K562 (cell line): Measurements from ENCODE around the gene DIP2C. TPM values are rescaled to one million over a fixed set of nuclear protein-coding genes. Genes with fewer than 3 reads are reported as not detected.
A peak's percentile ranks its signal among the peaks of the same experiment; 100 is the strongest.

ENCODE experiments used
- ATAC-seq: fragments of 200-7000 bp; cut with Tn5 transposase; 3 replicates; pipeline ENCODE4 v1.9.1; 2020; ENCODE audit warnings: moderate library complexity
- BruUV-seq: library from RNA; stranded (reverse); fragments of 400-500 nt; replicated peaks from 2 replicates; lab custom pipeline; 2021; lab: Mats Ljungman, UMichigan
- CTCF ChIA-PET: fragments of 300-600 bp; formaldehyde crosslinking; extraction: SDS; loops from one replicate; lab custom pipeline; 2021; ENCODE audit warnings: low intra/inter-chr PET ratio; lab: Yijun Ruan, JAX
- POLR2A ChIA-PET: fragments of 300-600, 350-650 bp; sonication (Branson Sonifier 250); formaldehyde crosslinking; extraction: SDS; loops from one replicate; lab custom pipeline; 2021; ENCODE audit warnings: antibody characterized with exemption, inconsistent platforms; lab: Yijun Ruan, JAX
- DNase-seq, 4 experiments: peaks; one replicate each; pipeline versions ENCODE4 v3.0.0 to v3.0.0-alpha.2; 2011 to 2018; ENCODE audit warnings: low spot score in 3 of 4, mixed read lengths in 3 of 4; ENCODE audit errors: extremely low read depth in 1 of 4
- FAIRE-seq: peaks from 2 replicates; lab custom pipeline; 2011; peaks lifted over from hg19 to GRCh38; lab: Jason Lieb, UNC
- H2AFZ ChIP-seq: 2 replicates; pipeline ENCODE4 v1.6.0; 2011; ENCODE audit warnings: low read depth, low read length, control low read depth, inconsistent platforms
- H3K27ac ChIP-seq: fragments of 200-600 bp; 3 replicates; pipeline ENCODE4 v1.8.0; 2011; ENCODE audit warnings: low read depth, mild to moderate bottlenecking, control low read depth, inconsistent platforms, low read length, moderate library complexity, mixed read lengths; ENCODE audit errors: extremely low read depth
- H3K27me3 ChIP-seq, 2 experiments: fragments of 300-600 bp in 1 of 2; 2 replicates in 1 of 2; 3 replicates in 1 of 2; pipeline versions ENCODE4 v1.6.0 to v1.8.0; 2011; ENCODE audit warnings: inconsistent platforms in 2 of 2, low read length in 2 of 2, mild to moderate bottlenecking in 1 of 2, mixed read lengths in 1 of 2, moderate library complexity in 1 of 2; ENCODE audit not compliant: control insufficient read depth in 2 of 2, insufficient read depth in 2 of 2
- H3K36me3 ChIP-seq: fragments of 300-600 bp; 3 replicates; pipeline ENCODE4 v1.8.0; 2011; ENCODE audit warnings: mild to moderate bottlenecking, low read length, inconsistent platforms; ENCODE audit not compliant: control insufficient read depth, insufficient read depth
- H3K4me1 ChIP-seq, 2 experiments: fragments of 200-600 bp in 1 of 2; replicated peaks in 1 of 2; 2 replicates in 1 of 2; 3 replicates in 1 of 2; pipeline versions ENCODE4 v1.5.1 to v1.8.0; 2011; ENCODE audit warnings: inconsistent platforms in 2 of 2, low read length in 2 of 2, mild to moderate bottlenecking in 1 of 2, mixed read lengths in 1 of 2, moderate library complexity in 1 of 2; ENCODE audit not compliant: control insufficient read depth in 2 of 2, insufficient read depth in 2 of 2
- H3K4me2 ChIP-seq: 2 replicates; pipeline ENCODE4 v1.6.1; 2011; ENCODE audit warnings: low read length, control low read depth, inconsistent platforms, mixed read lengths; ENCODE audit not compliant: insufficient read depth
- H3K4me3 ChIP-seq: fragments of 200-600 bp; sonication (generic), shearing (Covaris generic); 2 replicates; pipeline ENCODE4 v1.5.1; 2016; ENCODE audit warnings: control low read depth, inconsistent platforms
- H3K79me2 ChIP-seq: fragments of 200-600 bp; 3 replicates; pipeline ENCODE4 v1.8.0; 2011; ENCODE audit warnings: low read length, inconsistent platforms; ENCODE audit not compliant: control insufficient read depth, insufficient read depth
- H3K9ac ChIP-seq, 2 experiments: 2 replicates each; pipeline versions ENCODE4 v1.6.0 to v1.6.1; 2011; ENCODE audit warnings: low read depth in 2 of 2, low read length in 2 of 2, control low read depth in 1 of 2, inconsistent platforms in 1 of 2, mild to moderate bottlenecking in 1 of 2, mixed read lengths in 1 of 2; ENCODE audit not compliant: insufficient read depth in 1 of 2
- H3K9me1 ChIP-seq: one replicate; pipeline ENCODE4 v1.6.0; 2011; ENCODE audit warnings: inconsistent platforms, mild to moderate bottlenecking, low read length, moderate library complexity; ENCODE audit not compliant: control insufficient read depth, insufficient read depth
- H3K9me3 ChIP-seq: replicated peaks from 2 replicates; pipeline ENCODE4 v1.5.1; 2011; ENCODE audit warnings: low read depth, low read length, inconsistent platforms; ENCODE audit not compliant: control insufficient read depth, insufficient read depth
- H4K20me1 ChIP-seq: replicated peaks from 2 replicates; pipeline ENCODE4 v1.6.1; 2011; ENCODE audit warnings: low read length, inconsistent platforms, mixed read lengths; ENCODE audit not compliant: control insufficient read depth, insufficient read depth
- ESRRA ChIP-seq: fragments of 450-650 bp; IDR thresholded peaks from 2 replicates; pipeline ENCODE4 v1.6.1; 2014; ENCODE audit warnings: low read depth, mild to moderate bottlenecking, moderate library complexity, borderline replicate concordance
- FUS ChIP-seq: fragments of 200-400 bp; formaldehyde crosslinking; optimal IDR thresholded peaks from 2 replicates; pipeline ENCODE3; 2017; ENCODE audit warnings: low read depth, low read length
- NFIC ChIP-seq: fragments of 450-650 bp; IDR thresholded peaks from 2 replicates; pipeline ENCODE4 v1.6.1; 2017; ENCODE audit warnings: mild to moderate bottlenecking, inconsistent platforms
- RFX1 ChIP-seq: fragments of 450-650 bp; IDR thresholded peaks from 2 replicates; pipeline ENCODE4 v1.6.1; 2016; ENCODE audit warnings: mild to moderate bottlenecking, moderate library complexity
- WGBS: fragments of 100-300 bp; shearing (Covaris generic); methylation state at CpG from one replicate; pipeline ENCODE4 v1.1.6; 2016; ENCODE audit warnings: low coverage, mixed read lengths; ENCODE audit not compliant: insufficient coverage; ENCODE audit errors: missing lambda C conversion rate; 5-methylcytosine and 5-hydroxymethylcytosine counted together
- in situ Hi-C: fragments of 300-500 bp; cut with MboI; formaldehyde crosslinking; loops from 4 replicates; pipeline ENCODE4 v1.15.0; 2018; ENCODE audit warnings: inconsistent platforms, mixed read lengths
- intact Hi-C: fragments of 100-400 bp; cut with micrococcal nuclease; formaldehyde crosslinking; loops from 2 replicates; pipeline ENCODE4 v1.14.2; 2022
- polyA plus RNA-seq, 8 experiments: library from polyadenylated mRNA; depleted of rRNA in 4 of 8; stranded (reverse) in 5 of 8; unstranded in 3 of 8; fragments of >200 nt; fragmentation: Nextera tagmentation in 2 of 8; fragmentation: Illumina TruSeq in 1 of 8; extraction: Ambion mirVana in 2 of 8; extraction: Trizol in 1 of 8; gene quantifications; 2 replicates each; pipeline versions ENCODE4 v1.2.1 to v1.2.3, GENCODE V29; 2011 to 2014; ENCODE audit warnings: inconsistent platforms in 1 of 8, missing spikeins in 1 of 8
- total RNA-seq, 7 experiments: library from RNA; depleted of rRNA in 6 of 7; stranded (reverse); fragments of >200 nt in 6 of 7; fragmentation: Illumina TruSeq in 2 of 7; extraction: Trizol in 2 of 7; gene quantifications; 2 replicates each; pipeline versions ENCODE4 v1.2.1 to v1.2.3, GENCODE V29; 2011 to 2021; ENCODE audit warnings: low replicate concordance in 1 of 7

DIP2C gene
- total and polyA plus RNA-seq, 9 of the 15 experiments (the other 6 are each of a cell fraction or from before 2014, with no cell fraction given), result 0.01 TPM; not detected in 8

DNA sequence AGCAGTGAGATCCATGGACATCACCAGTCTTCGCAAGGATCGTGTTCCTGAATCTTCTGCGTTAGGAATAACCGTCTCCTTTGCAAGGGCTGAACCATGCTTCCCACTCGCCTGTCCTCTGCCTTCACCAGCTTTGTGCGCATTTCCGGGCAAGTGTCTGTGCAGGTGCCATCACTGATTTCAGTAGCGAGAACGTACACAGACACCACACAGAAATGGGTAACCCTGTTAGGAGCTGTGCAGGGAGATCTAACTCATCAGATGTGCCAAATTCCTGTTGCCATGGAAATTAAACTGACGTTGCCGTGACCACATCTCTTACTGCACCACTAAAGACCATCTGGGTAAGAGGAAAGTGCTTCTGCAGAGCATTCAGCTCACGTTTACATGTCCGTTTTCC, 146.3 kb downstream of the DIP2C start:
- Histone ChIP-seq H3K9me1 (no peaks in the 10 kb centered on the region), H3K36me3 (no peaks in the 10 kb centered on the region), H4K20me1 (peaks cover 9% of the 10 kb centered on the region; the same call in 1 of the 2 replicates), H3K27me3 (peaks cover 10 to 35% of the 10 kb centered on the region in 2 experiments; a peak in 4 of 5 replicates), H3K9me3 (no peaks in the 10 kb centered on the region; the same call in 1 of the 2 replicates), H3K4me3 (no peak overlapping the region), H3K4me2 (no peak overlapping the region), H3K4me1 (peaks cover 0 to 4% of the 10 kb centered on the region in 2 experiments; a peak in 2 of 5 replicates), H2AFZ (no peak overlapping the region), H3K27ac (no peak overlapping the region), H3K9ac (no peak overlapping the region), H3K79me2 (no peaks in the 10 kb centered on the region)
- intact Hi-C loops (no loop called here), in situ Hi-C loops (no loop called here)
- ChIA-PET CTCF (no interaction called here), POLR2A (no interaction called here)
- 2% methylated on average over 13 of the region's 13 CpGs for WGBS
- DNase-seq (no peak), ATAC-seq (no peak), FAIRE-seq (no peak)
- BruUV-seq, result no TSS peak
- TF ChIP-seq FUS (no peak), RFX1 (peak; percentile 37; the same call in 1 of the 2 replicates)

DNA sequence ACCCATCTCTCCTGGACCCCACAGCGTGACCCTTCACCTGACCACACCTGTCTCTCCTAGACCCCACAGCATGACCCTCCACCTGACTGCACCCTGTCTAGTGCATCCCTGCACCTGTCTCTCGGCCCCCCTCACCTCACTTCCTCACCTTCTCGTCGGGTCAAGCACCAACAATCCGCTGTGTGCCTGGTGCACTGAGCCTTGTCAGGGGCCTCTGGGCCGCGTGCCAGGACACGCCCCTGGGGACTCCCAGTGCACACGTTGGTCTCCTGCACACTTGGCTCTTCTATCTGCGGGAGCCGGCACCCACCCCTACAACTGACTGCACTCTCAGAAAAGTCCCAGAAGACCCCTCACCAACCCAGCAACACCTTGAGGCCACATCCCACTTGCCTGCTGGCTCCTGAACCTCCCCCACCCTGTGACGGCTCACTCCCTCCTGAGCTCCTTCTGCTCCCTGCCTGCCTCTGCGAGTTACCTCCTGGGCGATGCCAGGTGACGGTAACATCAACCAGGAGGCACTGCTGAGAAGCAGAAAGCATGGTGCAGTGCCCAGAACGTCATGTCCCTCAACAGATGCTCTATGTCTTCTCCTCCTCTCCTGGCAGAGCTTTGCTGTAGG, 147.6 kb downstream of the DIP2C start:
- Histone ChIP-seq H3K36me3 (no peaks in the 10 kb centered on the region), H2AFZ (no peak overlapping the region), H3K4me3 (no peak overlapping the region), H3K9me3 (no peaks in the 10 kb centered on the region; the same call in 1 of the 2 replicates), H3K9ac (no peak overlapping the region; a peak in 1 of 4 replicates), H3K9me1 (no peaks in the 10 kb centered on the region), H4K20me1 (peaks cover 9% of the 10 kb centered on the region; the same call in 1 of the 2 replicates), H3K27me3 (peaks cover 10 to 40% of the 10 kb centered on the region in 2 experiments; a peak in 4 of 5 replicates), H3K79me2 (no peaks in the 10 kb centered on the region), H3K27ac (no peak overlapping the region), H3K4me1 (peaks cover 0 to 4% of the 10 kb centered on the region in 2 experiments; a peak in 2 of 5 replicates), H3K4me2 (no peak overlapping the region)
- ChIA-PET CTCF (no interaction called here), POLR2A (interaction anchor here (0.6 kb wide), 1 partner anchor 60 kb away, joined by 4 read pairs; no protein-coding TSS in a partner anchor)
- FAIRE-seq, result no peak
- no peak for ATAC-seq
- in situ Hi-C loops (no loop called here), intact Hi-C loops (no loop called here)
- TF ChIP-seq NFIC (peak; percentile 35; the same call in 1 of the 2 replicates), ESRRA (no peak)
- WGBS, result 3% methylated on average over 16 of the region's 16 CpGs
- no TSS peak for BruUV-seq
- no peak for DNase-seq
